Sigmoid colon (tissue), 7 donors: ENCODE measurements around the gene GALNT13. TPM values are rescaled to one million over a fixed set of nuclear protein-coding genes. Genes with fewer than 3 reads are reported as not detected.

ENCODE experiments used
- DNase-seq: peaks from one replicate; pipeline ENCODE4 v3.0.0-alpha.2; 2019
- H3K27ac ChIP-seq, 4 donors: fragments of 200-600 bp; sonication (generic); one replicate each; pipeline ENCODE4 v1.5.1; 2016 to 2019; ENCODE audit warnings: mild to moderate bottlenecking in 1 of 4
- H3K27me3 ChIP-seq, 3 donors: fragments of 200-600 bp; sonication (generic); one replicate each; pipeline ENCODE4 v1.5.1; 2019; ENCODE audit warnings: mild to moderate bottlenecking in 1 of 3
- H3K36me3 ChIP-seq, 4 donors: fragments of 200-600 bp; sonication (generic); one replicate each; pipeline ENCODE4 v1.5.1; 2016 to 2019
- H3K4me1 ChIP-seq, 4 donors: fragments of 200-600 bp; sonication (generic); one replicate each; pipeline ENCODE4 v1.5.1; 2017 to 2019
- H3K4me3 ChIP-seq, 4 donors: fragments of 200-600 bp; sonication (generic); one replicate each; pipeline ENCODE4 v1.5.1; 2017 to 2019; ENCODE audit warnings: mild to moderate bottlenecking in 2 of 4, moderate library complexity in 1 of 4
- H3K9me3 ChIP-seq, 4 donors: fragments of 200-600 bp in 3 of 4; sonication (generic) in 3 of 4; one replicate each; pipeline versions ENCODE4 v1.5.1 to v1.6.1; 2013 to 2019
- EP300 ChIP-seq, 4 donors: sonication (generic); formaldehyde crosslinking; IDR thresholded peaks; one replicate each; pipeline ENCODE4 v1.6.1; 2017; ENCODE audit warnings: antibody characterized with exemption in 4 of 4
- POLR2A ChIP-seq, 2 donors: fragments of 450-650 bp; IDR thresholded peaks; one replicate each; pipeline ENCODE4 v1.6.1; 2016; ENCODE audit warnings: antibody characterized with exemption in 2 of 2, mild to moderate bottlenecking in 2 of 2, moderate library complexity in 2 of 2
- POLR2AphosphoS5 ChIP-seq, 4 donors: sonication (generic); formaldehyde crosslinking; IDR thresholded peaks; one replicate each; pipeline ENCODE4 v1.6.1; 2017; ENCODE audit warnings: antibody characterized with exemption in 4 of 4
- WGBS, 2 donors: extraction: QIAGEN DNeasy Blood & Tissue Kit; methylation state at CpG; one replicate each; pipeline ENCODE4 v1.1.7; 2013; 5-methylcytosine and 5-hydroxymethylcytosine counted together
- intact Hi-C: fragments of 100-400 bp; cut with DNase I; formaldehyde crosslinking; loops from one replicate; pipeline ENCODE4 v1.15.1; 2023
- polyA plus RNA-seq, 3 donors: library from polyadenylated mRNA; stranded (reverse); fragments of 200-250 nt; gene quantifications; one replicate each; pipeline ENCODE4 v1.2.3, GENCODE V29; 2013
- total RNA-seq, 4 donors: library from RNA; depleted of rRNA; stranded (reverse); fragments of >200 nt; gene quantifications; one replicate each; pipeline ENCODE4 v1.1.0, GENCODE V29; 2016
- TF ChIP-seq, protein P1 (sequence below), 4 experiments: fragments of 450-650 bp in 3 of 4; fragments of 200-600 bp in 1 of 4; IDR thresholded peaks; one replicate each; pipeline ENCODE4 v1.5.1; 2016 to 2019; ENCODE audit warnings: antibody characterized with exemption in 4 of 4, mild to moderate bottlenecking in 3 of 4, moderate library complexity in 2 of 4
- donor health status: healthy with polysubstance abuse.
- donor health status: Bipolar disorder and iron deficiency.
- donor health status: healthy.

Gene GALNT13
- total and polyA plus RNA-seq, 7 donors: under 0.01 to 2.5 (median 0.82) TPM; not detected in 1

DNA sequence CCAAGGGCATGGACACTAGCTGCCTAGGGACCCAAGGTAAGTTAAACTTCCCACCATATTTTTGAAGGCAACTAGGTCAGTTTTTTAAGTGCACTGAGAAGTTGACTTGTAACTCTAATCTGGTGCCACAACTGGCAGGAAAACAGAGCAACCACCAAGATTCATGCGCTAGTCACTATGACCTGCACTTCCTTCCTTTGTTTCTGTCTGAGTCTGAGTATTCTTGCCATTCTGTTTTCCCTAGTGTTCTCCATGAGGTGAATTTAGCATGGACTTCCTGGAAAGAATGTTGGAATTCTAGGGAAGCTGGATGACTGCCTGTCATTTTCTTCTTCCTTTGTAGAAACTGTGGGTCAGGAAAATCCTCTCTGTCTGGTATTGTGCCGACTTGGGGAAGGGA, 249.0 kb downstream of the GALNT13 start:
- 62 to 75% methylated on average over 2 of the region's 2 CpGs for WGBS, 2 donors
- H3K27ac ChIP-seq: no peak overlapping the region
- H3K4me3 ChIP-seq: no peak overlapping the region
- H3K4me1 ChIP-seq: no peaks in the 10 kb centered on the region
- intact Hi-C loops: no loop called here
- TF ChIP-seq POLR2AphosphoS5 (IDR thresholded peaks at IDR 0.05) (no peak), EP300 (IDR thresholded peaks at IDR 0.05) (no peak), POLR2A (IDR thresholded peaks at IDR 0.05) (no peak)
- TF ChIP-seq, protein P1, sequence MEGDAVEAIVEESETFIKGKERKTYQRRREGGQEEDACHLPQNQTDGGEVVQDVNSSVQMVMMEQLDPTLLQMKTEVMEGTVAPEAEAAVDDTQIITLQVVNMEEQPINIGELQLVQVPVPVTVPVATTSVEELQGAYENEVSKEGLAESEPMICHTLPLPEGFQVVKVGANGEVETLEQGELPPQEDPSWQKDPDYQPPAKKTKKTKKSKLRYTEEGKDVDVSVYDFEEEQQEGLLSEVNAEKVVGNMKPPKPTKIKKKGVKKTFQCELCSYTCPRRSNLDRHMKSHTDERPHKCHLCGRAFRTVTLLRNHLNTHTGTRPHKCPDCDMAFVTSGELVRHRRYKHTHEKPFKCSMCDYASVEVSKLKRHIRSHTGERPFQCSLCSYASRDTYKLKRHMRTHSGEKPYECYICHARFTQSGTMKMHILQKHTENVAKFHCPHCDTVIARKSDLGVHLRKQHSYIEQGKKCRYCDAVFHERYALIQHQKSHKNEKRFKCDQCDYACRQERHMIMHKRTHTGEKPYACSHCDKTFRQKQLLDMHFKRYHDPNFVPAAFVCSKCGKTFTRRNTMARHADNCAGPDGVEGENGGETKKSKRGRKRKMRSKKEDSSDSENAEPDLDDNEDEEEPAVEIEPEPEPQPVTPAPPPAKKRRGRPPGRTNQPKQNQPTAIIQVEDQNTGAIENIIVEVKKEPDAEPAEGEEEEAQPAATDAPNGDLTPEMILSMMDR (IDR thresholded peaks at IDR 0.05): no peak
- peaks cover 0 to 8% (median 1%) of the 10 kb centered on the region in 4 donors for H3K9me3 ChIP-seq
- no peaks in the 10 kb centered on the region for H3K36me3 ChIP-seq
- H3K27me3 ChIP-seq: no peaks in the 10 kb centered on the region
- DNase-seq: no peak

DNA sequence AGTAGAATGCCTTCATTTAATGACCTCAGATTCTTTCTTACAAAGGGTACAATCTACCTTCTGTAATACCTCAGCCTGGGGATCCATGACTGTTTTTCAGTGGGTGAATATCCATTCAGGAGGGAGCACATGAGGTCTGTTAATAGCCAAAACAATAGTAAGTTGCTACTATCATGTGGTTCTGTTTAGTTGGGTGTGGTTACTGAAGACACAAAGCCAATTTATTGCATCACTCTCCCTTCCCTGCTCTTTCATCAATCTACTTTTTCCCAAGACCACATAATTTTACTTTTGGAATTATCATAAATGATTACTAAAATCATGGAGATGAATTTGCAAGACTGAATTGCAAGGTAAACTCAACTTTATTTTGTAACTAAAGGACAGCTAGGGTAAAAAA, 254.2 kb downstream of the GALNT13 start:
- no peak overlapping the region for H3K4me3 ChIP-seq
- no peak overlapping the region for H3K27ac ChIP-seq
- intact Hi-C loops: no loop called here
- H3K27me3 ChIP-seq: no peaks in the 10 kb centered on the region
- H3K4me1 ChIP-seq: no peaks in the 10 kb centered on the region
- H3K9me3 ChIP-seq: no peaks in the 10 kb centered on the region
- DNase-seq: no peak
- TF ChIP-seq EP300 (IDR thresholded peaks at IDR 0.05): no peak
- no peaks in the 10 kb centered on the region for H3K36me3 ChIP-seq

DNA sequence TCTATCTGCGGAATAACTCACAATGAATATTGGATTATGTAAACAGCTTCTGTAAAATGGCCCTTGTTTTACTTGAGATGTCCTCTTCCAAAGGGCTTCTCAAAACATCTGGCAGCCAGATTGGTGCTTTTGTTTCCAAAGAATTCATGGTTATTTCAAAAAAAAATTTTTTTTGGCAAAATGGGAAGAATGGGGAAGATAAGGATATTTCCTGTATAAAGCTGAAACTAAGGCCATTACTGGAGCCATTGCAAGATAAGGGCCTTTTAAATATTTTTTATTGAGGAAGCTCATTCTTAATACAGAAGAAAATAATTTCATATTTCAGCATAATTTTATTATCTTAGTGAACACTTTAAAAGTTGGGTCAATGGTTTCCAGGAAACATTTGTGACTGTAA, 259.1 kb downstream of the GALNT13 start:
- Histone ChIP-seq H3K9me3 (no peaks in the 10 kb centered on the region), H3K36me3 (no peaks in the 10 kb centered on the region), H3K4me1 (no peaks in the 10 kb centered on the region), H3K27me3 (no peaks in the 10 kb centered on the region), H3K27ac (no peak overlapping the region), H3K4me3 (no peak overlapping the region)
- intact Hi-C loops: no loop called here
- TF ChIP-seq, protein P1 (IDR thresholded peaks at IDR 0.05): no peak
- TF ChIP-seq EP300 (IDR thresholded peaks at IDR 0.05) (no peak), POLR2A (IDR thresholded peaks at IDR 0.05) (no peak), POLR2AphosphoS5 (IDR thresholded peaks at IDR 0.05) (no peak)
- WGBS, 2 donors: 86 to 92% methylated on average over 1 of the region's 1 CpG
- no peak for DNase-seq

DNA sequence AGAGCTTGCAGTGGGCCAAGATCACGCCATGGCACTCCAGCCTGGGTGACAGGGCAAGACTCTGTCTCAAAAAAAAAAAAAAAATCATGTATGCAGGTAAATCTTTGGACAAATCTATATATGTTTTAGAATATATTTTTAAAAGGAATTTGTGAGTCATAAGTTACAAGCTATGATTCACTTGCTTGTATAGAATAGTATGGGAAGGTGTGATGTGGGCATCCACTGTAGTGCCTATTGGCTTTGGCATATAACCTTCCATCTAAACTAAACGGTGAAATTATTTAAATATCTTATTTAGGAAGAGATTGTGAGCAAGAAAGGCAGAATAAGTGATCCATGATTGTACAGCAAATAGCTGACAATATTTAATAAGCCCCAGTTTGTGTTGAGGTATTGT, 261.1 kb downstream of the GALNT13 start:
- Histone ChIP-seq H3K36me3 (no peaks in the 10 kb centered on the region), H3K4me1 (no peaks in the 10 kb centered on the region), H3K27ac (no peak overlapping the region), H3K9me3 (no peaks in the 10 kb centered on the region), H3K27me3 (no peaks in the 10 kb centered on the region), H3K4me3 (no peak overlapping the region)
- intact Hi-C loops: no loop called here
- 62 to 67% methylated on average over 2 of the region's 2 CpGs for WGBS, 2 donors
- TF ChIP-seq EP300 (IDR thresholded peaks at IDR 0.05) (no peak), POLR2A (IDR thresholded peaks at IDR 0.05) (no peak), POLR2AphosphoS5 (IDR thresholded peaks at IDR 0.05) (no peak)
- TF ChIP-seq, protein P1 (IDR thresholded peaks at IDR 0.05): no peak
- no peak for DNase-seq

DNA sequence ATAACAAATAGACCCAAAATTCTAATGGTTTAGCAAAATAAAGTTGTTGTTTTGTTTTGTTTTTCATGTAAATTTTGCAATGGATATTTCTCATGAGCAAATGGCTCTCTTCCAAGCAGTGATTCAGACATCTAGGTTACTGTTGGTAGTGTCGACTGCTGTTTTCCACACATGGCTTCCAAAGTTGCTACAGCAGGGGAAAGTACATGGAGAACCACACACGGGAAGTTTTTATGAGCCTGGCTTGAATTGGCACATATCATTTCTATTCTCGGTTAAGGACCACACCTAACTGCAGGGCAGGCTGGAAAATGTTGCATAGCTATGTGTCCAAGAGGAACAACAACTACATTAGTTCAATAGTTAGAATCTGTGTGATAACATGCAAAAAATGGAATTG, 262.1 kb downstream of the GALNT13 start:
- no peaks in the 10 kb centered on the region for H3K36me3 ChIP-seq
- TF ChIP-seq POLR2A (IDR thresholded peaks at IDR 0.05) (no peak), POLR2AphosphoS5 (IDR thresholded peaks at IDR 0.05) (no peak), EP300 (IDR thresholded peaks at IDR 0.05) (no peak)
- TF ChIP-seq, protein P1 (IDR thresholded peaks at IDR 0.05): no peak

More for the DNA sequence above, 262.1 kb downstream of the GALNT13 start:
- intact Hi-C loops: no loop called here
- no peak for DNase-seq
- H3K27ac ChIP-seq: no peak overlapping the region
- H3K27me3 ChIP-seq: no peaks in the 10 kb centered on the region
- H3K4me1 ChIP-seq: no peaks in the 10 kb centered on the region
- H3K4me3 ChIP-seq: no peak overlapping the region
- WGBS, 2 donors: 14 to 62% methylated on average over 3 of the region's 3 CpGs
- H3K9me3 ChIP-seq: no peaks in the 10 kb centered on the region
